Neural cell (in vitro differentiated cells): ENCODE results near the gene ITIH2.

Experiments
- CTCF ChIP-seq: fragments of 450-650 bp; IDR thresholded peaks from 2 replicates; pipeline ENCODE4 v1.5.1; 2014; ENCODE audit warnings: antibody characterized with exemption, mild to moderate bottlenecking, moderate library complexity; ENCODE audit not compliant: poor library complexity, severe bottlenecking
- EP300 ChIP-seq: fragments of 450-650 bp; conservative IDR thresholded peaks from 2 replicates; pipeline ENCODE4 v1.6.1; 2014; ENCODE audit warnings: antibody characterized with exemption, mild to moderate bottlenecking, moderate library complexity; ENCODE audit not compliant: poor library complexity, severe bottlenecking
- EZH2 ChIP-seq: fragments of 200-600, 300-800 bp; shearing (Covaris generic), sonication (generic); IDR thresholded peaks from 2 replicates; pipeline ENCODE4 v1.6.1; 2014; ENCODE audit warnings: antibody characterized with exemption, low read length, borderline replicate concordance, mild to moderate bottlenecking; ENCODE audit not compliant: insufficient read depth, poor library complexity, severe bottlenecking
- POLR2AphosphoS5 ChIP-seq: IDR thresholded peaks from 2 replicates; pipeline ENCODE4 v1.6.1; 2012
- REST ChIP-seq: IDR thresholded peaks from 2 replicates; pipeline ENCODE4 v1.6.1; 2012; ENCODE audit warnings: borderline replicate concordance

- TF ChIP-seq CTCF (no peak), EZH2 (no peak), EP300 (no peak), REST (no peak), POLR2AphosphoS5 (no peak)
These were observed 38.4 kb upstream of the ITIH2 start for GRCh38 chr10:7664707-7665106.
